ENCODE results near the gene CCNL2.

Gene CCNL2

DNA sequence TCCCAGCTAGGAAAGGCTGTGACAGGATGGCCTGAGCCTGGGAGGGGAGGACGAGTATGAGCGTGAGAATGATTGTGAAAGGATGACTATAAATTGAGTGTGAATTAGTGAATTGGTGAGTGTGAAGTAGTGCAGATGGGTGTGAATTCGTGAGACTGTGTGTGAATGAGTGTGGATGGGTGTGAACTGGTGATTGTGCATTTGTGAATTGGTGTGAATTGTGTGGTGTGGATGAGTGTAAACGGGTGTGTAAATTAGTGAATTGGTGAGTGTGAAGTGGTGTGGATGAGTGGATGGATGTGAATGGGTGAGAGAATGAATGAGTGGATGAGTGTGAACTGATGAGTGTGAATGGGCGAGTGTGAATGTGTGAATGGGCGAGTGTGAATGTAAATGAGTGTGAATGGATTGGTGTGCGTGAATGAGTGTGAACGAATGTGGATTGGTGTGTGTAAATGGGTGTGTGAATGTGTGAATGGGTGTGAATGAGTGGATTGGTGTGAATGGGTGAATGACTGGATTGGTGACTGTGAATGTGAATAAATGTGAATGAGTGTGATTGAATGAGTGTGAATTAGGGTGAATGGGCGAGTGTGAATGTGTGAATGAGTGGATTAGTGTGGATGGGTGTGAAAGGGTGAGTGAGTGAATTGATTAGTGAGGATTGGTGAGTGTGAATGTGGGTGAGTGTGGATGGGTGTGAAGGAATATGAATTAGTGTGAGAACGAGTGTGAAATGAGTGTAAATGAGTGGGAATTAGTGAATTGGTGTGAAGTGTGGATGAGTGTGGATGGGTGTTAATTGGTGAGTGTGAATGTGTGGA is 33.0 kb downstream of the CCNL2 start:
- ATAC-seq (ENCODE audit: insufficient read depth, low read depth) (no peak), DNase-seq (no peak)
- H3K27ac ChIP-seq (ENCODE audit: low read length), result no peak overlapping the region
- no peak overlapping the region for H2AFZ ChIP-seq (ENCODE audit: low read depth, low read length)
- no peaks in the 10 kb centered on the region for H3K36me3 ChIP-seq (ENCODE audit: insufficient read depth, low read length)
- no peaks in the 10 kb centered on the region for H3K4me1 ChIP-seq (ENCODE audit: insufficient read depth, low read length)
- H3K4me3 ChIP-seq (ENCODE audit: low read depth in 1 of 2, low read length in 2 of 2), result no peak overlapping the region
- no peaks in the 10 kb centered on the region for H3K79me2 ChIP-seq (ENCODE audit: insufficient read depth, low read length)
- peaks cover 17% of the 10 kb centered on the region for H3K9me3 ChIP-seq (ENCODE audit: insufficient read depth, low read length, severe bottlenecking)
- TF ChIP-seq, protein P1, sequence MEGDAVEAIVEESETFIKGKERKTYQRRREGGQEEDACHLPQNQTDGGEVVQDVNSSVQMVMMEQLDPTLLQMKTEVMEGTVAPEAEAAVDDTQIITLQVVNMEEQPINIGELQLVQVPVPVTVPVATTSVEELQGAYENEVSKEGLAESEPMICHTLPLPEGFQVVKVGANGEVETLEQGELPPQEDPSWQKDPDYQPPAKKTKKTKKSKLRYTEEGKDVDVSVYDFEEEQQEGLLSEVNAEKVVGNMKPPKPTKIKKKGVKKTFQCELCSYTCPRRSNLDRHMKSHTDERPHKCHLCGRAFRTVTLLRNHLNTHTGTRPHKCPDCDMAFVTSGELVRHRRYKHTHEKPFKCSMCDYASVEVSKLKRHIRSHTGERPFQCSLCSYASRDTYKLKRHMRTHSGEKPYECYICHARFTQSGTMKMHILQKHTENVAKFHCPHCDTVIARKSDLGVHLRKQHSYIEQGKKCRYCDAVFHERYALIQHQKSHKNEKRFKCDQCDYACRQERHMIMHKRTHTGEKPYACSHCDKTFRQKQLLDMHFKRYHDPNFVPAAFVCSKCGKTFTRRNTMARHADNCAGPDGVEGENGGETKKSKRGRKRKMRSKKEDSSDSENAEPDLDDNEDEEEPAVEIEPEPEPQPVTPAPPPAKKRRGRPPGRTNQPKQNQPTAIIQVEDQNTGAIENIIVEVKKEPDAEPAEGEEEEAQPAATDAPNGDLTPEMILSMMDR (IDR thresholded peaks at IDR 0.05; ENCODE audit: borderline replicate concordance, extremely low read depth, low read length, poor library complexity, severe bottlenecking), result no peak
- TF ChIP-seq EZH2 (IDR thresholded peaks at IDR 0.05; ENCODE audit: borderline replicate concordance, low read depth, low read length, severe bottlenecking), result no peak
- no peaks in the 10 kb centered on the region for H3K27me3 ChIP-seq (ENCODE audit: insufficient read depth, low read length, poor library complexity)
- H4K20me1 ChIP-seq (ENCODE audit: insufficient read depth, low read length), result no peaks in the 10 kb centered on the region; the same call in 1 of the 2 replicates
- H3K9ac ChIP-seq (ENCODE audit: low read depth, low read length), result no peak overlapping the region
- no peak overlapping the region for H3K4me2 ChIP-seq (ENCODE audit: insufficient read depth, low read length)

DNA sequence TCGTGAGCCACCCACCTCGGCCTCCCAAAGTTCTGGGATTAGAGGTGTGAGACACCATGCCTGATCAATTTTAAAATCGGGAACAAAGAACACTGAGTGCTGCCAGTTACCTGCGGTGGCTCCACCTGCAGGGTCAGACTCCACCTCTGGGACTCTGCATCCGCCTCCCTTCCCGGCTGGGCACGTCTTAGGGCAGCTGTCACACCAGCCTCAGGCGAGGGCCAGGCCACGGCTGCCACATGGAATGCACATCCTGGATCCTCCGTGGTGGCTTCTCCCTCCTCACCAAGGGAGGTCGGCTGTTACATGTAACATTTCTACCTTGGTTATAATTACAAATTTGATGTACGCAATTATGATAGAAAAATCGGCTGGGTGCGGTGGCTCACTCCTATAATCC is 34.9 kb downstream of the CCNL2 start:
- no peak for ATAC-seq (ENCODE audit: insufficient read depth, low read depth)

GRCh38 chr1:1361982-1362423 is 37.1 kb downstream of the CCNL2 start:
- ATAC-seq (ENCODE audit: insufficient read depth, low read depth), result no peak
- H2AFZ ChIP-seq (ENCODE audit: low read depth, low read length), result no peak overlapping the region
- H3K9me3 ChIP-seq (ENCODE audit: insufficient read depth, low read length, severe bottlenecking), result peaks cover 13% of the 10 kb centered on the region
- H3K27me3 ChIP-seq (ENCODE audit: insufficient read depth, low read length, poor library complexity), result no peaks in the 10 kb centered on the region
- no peak overlapping the region for H3K9ac ChIP-seq (ENCODE audit: low read depth, low read length)
- no peak overlapping the region for H3K4me3 ChIP-seq (ENCODE audit: low read depth in 1 of 2, low read length in 2 of 2)
- H3K27ac ChIP-seq (ENCODE audit: low read length), result no peak overlapping the region
- H3K79me2 ChIP-seq (ENCODE audit: insufficient read depth, low read length), result no peaks in the 10 kb centered on the region
- H4K20me1 ChIP-seq (ENCODE audit: insufficient read depth, low read length), result no peaks in the 10 kb centered on the region
- no peak overlapping the region for H3K4me2 ChIP-seq (ENCODE audit: insufficient read depth, low read length)
- no peaks in the 10 kb centered on the region for H3K36me3 ChIP-seq (ENCODE audit: insufficient read depth, low read length)
- DNase-seq, result no peak
- TF ChIP-seq, protein P1 (IDR thresholded peaks at IDR 0.05; ENCODE audit: borderline replicate concordance, extremely low read depth, low read length, poor library complexity, severe bottlenecking), result no peak
- no peak for TF ChIP-seq EZH2 (IDR thresholded peaks at IDR 0.05; ENCODE audit: borderline replicate concordance, low read depth, low read length, severe bottlenecking)
- H3K4me1 ChIP-seq (ENCODE audit: insufficient read depth, low read length), result no peaks in the 10 kb centered on the region

More for the DNA sequence above, 34.9 kb downstream of the CCNL2 start:
- H3K4me3 ChIP-seq (ENCODE audit: low read depth in 1 of 2, low read length in 2 of 2), result no peak overlapping the region
- H3K36me3 ChIP-seq (ENCODE audit: insufficient read depth, low read length), result no peaks in the 10 kb centered on the region
- no peaks in the 10 kb centered on the region for H4K20me1 ChIP-seq (ENCODE audit: insufficient read depth, low read length)
- H3K4me2 ChIP-seq (ENCODE audit: insufficient read depth, low read length), result no peak overlapping the region
- H2AFZ ChIP-seq (ENCODE audit: low read depth, low read length), result no peak overlapping the region
- peaks cover 17% of the 10 kb centered on the region for H3K9me3 ChIP-seq (ENCODE audit: insufficient read depth, low read length, severe bottlenecking)
- no peak overlapping the region for H3K27ac ChIP-seq (ENCODE audit: low read length)
- TF ChIP-seq, protein P1 (IDR thresholded peaks at IDR 0.05; ENCODE audit: borderline replicate concordance, extremely low read depth, low read length, poor library complexity, severe bottlenecking), result no peak
- TF ChIP-seq EZH2 (IDR thresholded peaks at IDR 0.05; ENCODE audit: borderline replicate concordance, low read depth, low read length, severe bottlenecking), result no peak
- H3K27me3 ChIP-seq (ENCODE audit: insufficient read depth, low read length, poor library complexity), result no peaks in the 10 kb centered on the region
- H3K79me2 ChIP-seq (ENCODE audit: insufficient read depth, low read length), result no peaks in the 10 kb centered on the region
- H3K9ac ChIP-seq (ENCODE audit: low read depth, low read length), result no peak overlapping the region
- no peak for DNase-seq
- H3K4me1 ChIP-seq (ENCODE audit: insufficient read depth, low read length), result no peaks in the 10 kb centered on the region

Measured in DND-41 (cell line).